Aorta (tissue), 5 donors: ENCODE results near the gene KMT5C. TPM values are rescaled to one million over a fixed set of nuclear protein-coding genes. Genes with fewer than 3 reads are reported as not detected.
A peak's percentile ranks its signal among the peaks of the same experiment; 100 is the strongest.

Source experiments
- ATAC-seq: fragments of 200-7000 bp; cut with Tn5 transposase; one replicate; pipeline ENCODE4 v1.9.1; 2022; ENCODE audit warnings: moderate library complexity; ENCODE audit not compliant: low FRiP score
- DNase-seq, 2 donors: peaks; one replicate each; pipeline ENCODE4 v3.0.0-alpha.2; 2020
- H3K27ac ChIP-seq, 2 donors: one replicate each; pipeline ENCODE4 v1.5.1; 2013; ENCODE audit warnings: low read length in 2 of 2, mild to moderate bottlenecking in 2 of 2, moderate library complexity in 2 of 2, control low read depth in 1 of 2, inconsistent platforms in 1 of 2, low read depth in 1 of 2
- H3K27me3 ChIP-seq, 2 donors: one replicate each; pipeline ENCODE4 v1.6.1; 2013; ENCODE audit warnings: control low read depth in 1 of 2, low read length in 1 of 2, mild to moderate bottlenecking in 1 of 2, moderate library complexity in 1 of 2; ENCODE audit not compliant: insufficient read depth in 2 of 2, control insufficient read depth in 1 of 2
- H3K36me3 ChIP-seq, 2 donors: one replicate each; pipeline ENCODE4 v1.6.1; 2013; ENCODE audit warnings: control low read depth in 1 of 2, low read length in 1 of 2, mild to moderate bottlenecking in 1 of 2; ENCODE audit not compliant: insufficient read depth in 2 of 2, control insufficient read depth in 1 of 2
- H3K4me1 ChIP-seq, 2 donors: one replicate each; pipeline ENCODE4 v1.6.1; 2013; ENCODE audit warnings: low read length in 2 of 2, control low read depth in 1 of 2, mild to moderate bottlenecking in 1 of 2, moderate library complexity in 1 of 2; ENCODE audit not compliant: insufficient read depth in 2 of 2, control insufficient read depth in 1 of 2
- H3K4me3 ChIP-seq, 2 donors: one replicate each; pipeline ENCODE4 v1.5.1; 2013; ENCODE audit warnings: low read length in 2 of 2, control low read depth in 1 of 2, mild to moderate bottlenecking in 1 of 2
- H3K9me3 ChIP-seq: one replicate; pipeline ENCODE4 v1.6.1; 2013; ENCODE audit warnings: mild to moderate bottlenecking, low read length; ENCODE audit not compliant: control insufficient read depth
- WGBS, 2 donors: extraction: QIAGEN DNeasy Blood & Tissue Kit; methylation state at CpG; one replicate each; pipeline ENCODE4 v1.1.7; 2013; 5-methylcytosine and 5-hydroxymethylcytosine counted together
- intact Hi-C, 2 donors: fragments of 100-400 bp; cut with DNase I; formaldehyde crosslinking; loops; one replicate each; pipeline versions ENCODE4 v1.14.2 to v1.15.0; 2022
- polyA plus RNA-seq, 2 donors: library from polyadenylated mRNA; stranded (reverse); fragments of 200-250 nt; gene quantifications; one replicate each; pipeline ENCODE4 v1.2.3, GENCODE V29; 2013
- total RNA-seq, 2 donors: library from RNA; stranded (reverse); fragmentation: NEBNext Ultra II Directional; extraction: Animal tissue kit (Norgen Biotek cat#: 25700); gene quantifications; one replicate each; pipeline ENCODE4 v1.2.1, GENCODE V29; 2021
- donor health status: healthy with polysubstance abuse.
- donor health status: Bipolar disorder and iron deficiency.
- donor health status: DM: no; HTN: no; CAD: no.
- donor health status: DM: no; HTN: no; CAD: no.
- donor health status: DM: yes; HTN: yes; CAD: no.

KMT5C gene
- total and polyA plus RNA-seq, 4 donors: 3.4 to 13.2 (median 8.7) TPM

- DNase-seq (no peak), ATAC-seq (no peak)
- no peaks in the 10 kb centered on the region for H3K27me3 ChIP-seq
- no peak overlapping the region for H3K27ac ChIP-seq
- intact Hi-C loops: no loop called here
- H3K4me3 ChIP-seq: no peak overlapping the region
- no peaks in the 10 kb centered on the region for H3K4me1 ChIP-seq
- no peaks in the 10 kb centered on the region for H3K9me3 ChIP-seq
- 77 to 86% methylated on average over 10 of the region's 10 CpGs for WGBS, 2 donors
- H3K36me3 ChIP-seq: no peaks in the 10 kb centered on the region
Observed at GRCh38 chr19:55347442-55348009, 7.8 kb downstream of the KMT5C start.

GRCh38 chr19:55348317-55349034, 8.8 kb downstream of the KMT5C start:
- Histone ChIP-seq H3K4me3 (no peak overlapping the region), H3K9me3 (no peaks in the 10 kb centered on the region), H3K27me3 (no peaks in the 10 kb centered on the region), H3K36me3 (no peaks in the 10 kb centered on the region), H3K27ac (no peak overlapping the region), H3K4me1 (no peaks in the 10 kb centered on the region)
- 70 to 79% methylated on average over 22 of the region's 22 CpGs for WGBS, 2 donors
- DNase-seq (no peak), ATAC-seq (no peak)
- intact Hi-C loops: no loop called here

DNA sequence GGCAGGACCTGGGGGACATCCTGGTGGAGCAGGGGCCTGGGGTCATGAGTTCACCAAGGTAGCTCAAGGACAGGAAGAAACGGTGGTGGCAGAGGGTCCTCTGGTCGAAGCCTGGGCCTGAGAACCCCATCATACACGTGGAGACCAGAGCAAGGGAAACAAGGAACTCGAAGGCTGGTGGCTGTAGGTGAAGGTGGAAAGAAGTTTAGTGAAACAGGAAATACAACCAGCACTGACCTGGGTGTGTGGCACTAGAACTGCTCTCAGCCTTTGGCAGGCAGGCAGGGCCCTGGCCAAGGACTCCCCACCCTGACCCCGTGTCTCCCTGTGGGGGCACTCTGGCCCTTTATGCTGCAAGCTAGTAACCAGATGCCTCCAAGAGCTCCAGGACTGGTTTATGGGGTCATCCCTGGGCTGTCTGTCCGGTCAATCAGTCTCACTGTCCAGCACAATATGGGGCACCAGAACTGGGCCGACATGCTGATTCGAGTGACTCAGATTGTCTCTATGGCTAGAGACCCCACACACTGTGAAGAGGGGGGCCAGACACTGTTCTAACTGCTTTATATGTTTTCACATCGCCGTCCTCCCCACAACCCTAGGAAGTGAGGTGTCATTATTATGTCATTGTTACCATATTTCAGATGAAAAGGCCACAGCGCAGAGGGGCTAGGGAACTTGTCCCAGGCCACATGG, 11.1 kb downstream of the KMT5C start:
- Histone ChIP-seq H3K4me3 (no peak overlapping the region), H3K27ac (no peak overlapping the region), H3K36me3 (no peaks in the 10 kb centered on the region), H3K4me1 (no peaks in the 10 kb centered on the region), H3K9me3 (no peaks in the 10 kb centered on the region), H3K27me3 (no peaks in the 10 kb centered on the region)
- DNase-seq (no peak), ATAC-seq (no peak)
- WGBS, 2 donors: 60 to 66% methylated on average over 11 of the region's 11 CpGs
- intact Hi-C loops: no loop called here

GRCh38 chr19:55352040-55352439, 12.4 kb downstream of the KMT5C start:
- WGBS, 2 donors: 64 to 70% methylated on average over 6 of the region's 6 CpGs
- intact Hi-C loops: no loop called here

DNA sequence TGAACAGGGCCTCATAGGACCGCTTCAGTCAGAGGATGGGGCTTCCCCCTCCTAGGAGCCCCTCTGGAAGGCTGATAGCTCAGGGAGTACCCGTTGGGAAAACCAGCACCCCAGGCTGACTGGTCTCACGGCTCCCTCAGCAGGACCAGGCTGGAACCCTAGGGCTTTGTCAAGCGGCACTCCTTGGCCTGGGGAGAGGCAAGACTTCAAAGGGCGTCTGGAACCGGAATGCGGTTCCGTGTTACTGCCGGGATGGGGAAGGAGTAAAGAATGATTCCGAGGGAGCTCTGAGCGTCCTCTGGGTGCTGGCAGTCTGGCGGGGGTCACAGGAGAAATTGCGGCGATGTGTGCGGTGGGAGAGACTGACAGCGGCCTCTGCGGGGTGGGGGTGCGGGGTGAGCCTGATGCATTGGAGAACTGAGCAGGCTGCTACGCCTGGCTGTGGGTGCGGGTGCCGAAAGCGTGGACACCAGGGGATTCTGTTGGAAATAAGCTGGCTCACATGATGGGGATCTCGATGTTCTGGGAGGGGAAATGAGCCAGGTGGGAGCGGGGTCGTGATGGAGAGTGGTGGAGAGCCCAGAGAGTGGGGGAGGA, 13.0 kb downstream of the KMT5C start:
- H3K4me3 ChIP-seq: no peak overlapping the region
- no peaks in the 10 kb centered on the region for H3K9me3 ChIP-seq
- 55 to 58% methylated on average over 25 of the region's 25 CpGs for WGBS, 2 donors
- no peaks in the 10 kb centered on the region for H3K27me3 ChIP-seq
- intact Hi-C loops: no loop called here
- H3K36me3 ChIP-seq: no peaks in the 10 kb centered on the region
- no peak overlapping the region for H3K27ac ChIP-seq
- no peak for DNase-seq
- no peaks in the 10 kb centered on the region for H3K4me1 ChIP-seq
- no peak for ATAC-seq

More at GRCh38 chr19:55352040-55352439, 12.4 kb downstream of the KMT5C start:
- ATAC-seq (no peak), DNase-seq (no peak)
- Histone ChIP-seq H3K36me3 (no peaks in the 10 kb centered on the region), H3K27ac (no peak overlapping the region), H3K4me3 (no peak overlapping the region), H3K4me1 (no peaks in the 10 kb centered on the region), H3K27me3 (no peaks in the 10 kb centered on the region), H3K9me3 (no peaks in the 10 kb centered on the region)

DNA sequence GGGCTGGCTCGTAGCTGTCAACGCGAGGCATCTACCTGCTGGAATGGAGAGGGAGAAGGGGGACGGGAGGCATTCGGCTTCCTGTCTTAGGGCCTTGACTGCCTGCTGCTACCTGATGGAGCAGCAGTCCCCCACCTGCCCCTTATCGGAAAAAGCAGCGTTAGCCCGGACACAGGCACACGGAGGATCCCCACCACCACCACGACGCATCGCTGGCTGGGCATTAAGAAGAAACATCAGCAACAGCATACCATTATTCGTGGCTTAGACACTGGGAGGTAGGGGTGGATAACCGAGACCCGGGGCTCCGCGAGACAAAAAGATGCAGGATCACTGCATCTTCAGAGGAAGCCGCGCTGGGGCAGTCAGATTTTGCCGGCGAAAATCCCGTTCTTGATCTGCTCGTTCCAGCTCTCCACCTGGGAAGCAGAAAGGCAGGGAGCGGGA, 13.7 kb downstream of the KMT5C start:
- 3 to 5% methylated on average over 24 of the region's 24 CpGs for WGBS, 2 donors
- Histone ChIP-seq H3K27me3 (no peaks in the 10 kb centered on the region), H3K27ac (no peak overlapping the region), H3K36me3 (no peaks in the 10 kb centered on the region), H3K4me1 (no peaks in the 10 kb centered on the region), H3K4me3 (no peak overlapping the region), H3K9me3 (no peaks in the 10 kb centered on the region)
- intact Hi-C loops: no loop called here
- ATAC-seq (no peak), DNase-seq (no peak)

GRCh38 chr19:55353803-55354697, 14.4 kb downstream of the KMT5C start:
- Histone ChIP-seq H3K4me1 (no peaks in the 10 kb centered on the region), H3K9me3 (no peaks in the 10 kb centered on the region), H3K27ac (no peak overlapping the region), H3K36me3 (no peaks in the 10 kb centered on the region), H3K27me3 (no peaks in the 10 kb centered on the region), H3K4me3 (no peak overlapping the region)
- peak; percentile 84 for ATAC-seq
- 1 to 2% methylated on average over 58 to 72 of the region's 72 CpGs for WGBS, 2 donors
- DNase-seq: peak; percentile 78 to 90
- intact Hi-C loops: no loop called here

DNA sequence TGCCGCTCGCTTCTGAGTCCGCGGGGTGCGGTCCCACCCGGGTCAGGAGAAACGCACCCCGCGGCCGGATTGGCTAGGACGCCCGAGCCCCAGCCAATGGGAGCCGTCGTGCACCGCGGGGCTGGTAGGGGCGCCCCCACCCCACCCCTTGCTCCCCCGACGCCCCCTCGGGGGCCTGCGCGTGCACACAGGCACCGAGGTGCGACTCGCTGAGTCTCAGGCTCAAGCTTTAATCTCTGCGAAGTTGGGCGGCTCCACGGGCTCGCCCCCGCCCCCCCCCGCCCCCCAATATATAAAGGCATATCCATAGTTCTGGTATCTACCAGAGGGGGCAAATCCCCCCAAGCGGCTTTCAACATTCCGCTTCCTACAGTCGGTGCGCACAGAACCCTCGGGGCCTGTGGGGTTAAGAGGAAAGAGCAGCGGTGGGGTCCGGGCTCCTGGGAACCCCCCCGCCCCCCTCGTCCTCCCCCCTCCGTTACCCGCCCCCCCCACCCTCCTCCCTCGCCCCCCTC, 15.1 kb downstream of the KMT5C start, which contains the start of gene COX6B2:
TSS of gene COX6B2 (minus strand) at position 22 of the 515 bp plus-strand sequence. CDS start 198 bp downstream, outside the sequence.
- Histone ChIP-seq H3K9me3 (no peaks in the 10 kb centered on the region), H3K4me1 (no peaks in the 10 kb centered on the region), H3K36me3 (no peaks in the 10 kb centered on the region), H3K27me3 (no peaks in the 10 kb centered on the region), H3K27ac (no peak within 1 kb of the TSS), H3K4me3 (no peak within 1 kb of the TSS)
- DNase-seq (no peak), ATAC-seq (no peak)
- intact Hi-C loops: no loop called here
- 2% methylated on average over 39 to 41 of the region's 43 CpGs for WGBS, 2 donors
